Measurements from ENCODE around the gene ACBD5. TPM values are rescaled to one million over a fixed set of nuclear protein-coding genes. Genes with fewer than 3 reads are reported as not detected.
A peak's percentile ranks its signal among the peaks of the same experiment; 100 is the strongest.

ACBD5 gene
- total RNA-seq, 1 donor from 2014 or later = 18.2 TPM

DNA sequence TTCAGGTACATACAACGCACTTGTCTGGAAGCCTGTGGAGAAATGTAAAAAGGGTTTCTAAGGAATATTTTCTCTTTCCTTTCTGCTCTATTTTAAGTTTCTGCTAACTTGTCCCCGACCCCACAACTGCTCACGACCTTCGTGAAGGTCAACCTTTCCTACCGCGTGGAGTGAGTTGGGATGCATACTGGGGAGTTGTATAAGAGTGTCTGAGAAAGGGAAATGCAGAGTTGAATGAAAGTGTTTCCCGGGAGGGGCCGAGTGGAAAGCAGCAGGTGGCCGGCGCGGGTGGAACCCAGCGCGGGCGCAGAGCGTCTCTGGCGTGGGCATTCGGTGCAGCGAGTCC is 17.9 kb upstream of the ACBD5 start:
- DNase-seq (ENCODE audit: low read depth) = no peak
- TF ChIP-seq CTCF (IDR thresholded peaks at IDR 0.05; ENCODE audit: insufficient read depth, low read length, severe bottlenecking) = no peak
- no peak for FAIRE-seq
- Histone ChIP-seq H3K4me3 (ENCODE audit: low read depth, low read length) (no peak overlapping the region), H3K27me3 (ENCODE audit: control insufficient read depth, insufficient read depth, low read length) (peaks cover 7% of the 10 kb centered on the region), H3K36me3 (ENCODE audit: control insufficient read depth, insufficient read depth, low read length) (no peaks in the 10 kb centered on the region)

- FAIRE-seq (no peak), DNase-seq (ENCODE audit: low read depth) (no peak)
- H3K27me3 ChIP-seq (ENCODE audit: control insufficient read depth, insufficient read depth, low read length) = peaks cover 7% of the 10 kb centered on the region
- no peak overlapping the region for H3K4me3 ChIP-seq (ENCODE audit: low read depth, low read length)
- H3K36me3 ChIP-seq (ENCODE audit: control insufficient read depth, insufficient read depth, low read length) = no peaks in the 10 kb centered on the region
- no peak for TF ChIP-seq CTCF (IDR thresholded peaks at IDR 0.05; ENCODE audit: insufficient read depth, low read length, severe bottlenecking)
Measured at GRCh38 chr10:27256299-27257189, 15.9 kb upstream of the ACBD5 start.

DNA sequence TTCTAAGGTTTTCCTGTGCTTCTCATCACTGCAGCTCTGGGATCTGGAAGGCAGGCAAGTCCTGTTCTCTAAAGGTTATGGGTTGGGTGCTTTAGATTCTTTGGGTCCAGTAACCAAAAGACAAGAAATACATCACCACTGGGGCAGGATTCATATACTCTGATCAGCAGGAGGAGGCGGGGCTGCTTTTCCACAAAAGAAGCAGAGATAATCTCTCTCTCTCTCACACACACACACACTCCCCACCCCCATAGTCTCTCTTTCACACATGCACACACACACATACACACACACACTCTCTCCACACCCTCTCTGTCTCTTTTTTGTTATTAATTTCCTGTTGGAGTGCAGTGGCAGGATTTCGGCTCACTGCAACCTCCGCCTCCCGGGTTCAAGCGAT is 13.0 kb upstream of the ACBD5 start:
- no peak for FAIRE-seq
- H3K4me3 ChIP-seq (ENCODE audit: low read depth, low read length) = no peak overlapping the region
- no peak for DNase-seq (ENCODE audit: low read depth)

GRCh38 chr10:27252267-27253000 is 11.8 kb upstream of the ACBD5 start:
- Histone ChIP-seq H3K27me3 (ENCODE audit: control insufficient read depth, insufficient read depth, low read length) (no peaks in the 10 kb centered on the region), H3K36me3 (ENCODE audit: control insufficient read depth, insufficient read depth, low read length) (no peaks in the 10 kb centered on the region), H3K4me3 (ENCODE audit: low read depth, low read length) (peak overlapping the region; percentile 51)
- peak; percentile 13 for DNase-seq (ENCODE audit: low read depth)
- TF ChIP-seq CTCF (IDR thresholded peaks at IDR 0.05; ENCODE audit: insufficient read depth, low read length, severe bottlenecking) = peak; percentile 32
- no peak for FAIRE-seq

More for the DNA sequence above, 13.0 kb upstream of the ACBD5 start:
- Histone ChIP-seq H3K36me3 (ENCODE audit: control insufficient read depth, insufficient read depth, low read length) (no peaks in the 10 kb centered on the region), H3K27me3 (ENCODE audit: control insufficient read depth, insufficient read depth, low read length) (no peaks in the 10 kb centered on the region)
- TF ChIP-seq CTCF (IDR thresholded peaks at IDR 0.05; ENCODE audit: insufficient read depth, low read length, severe bottlenecking) = no peak

GRCh38 chr10:27251554-27251953 is 11.0 kb upstream of the ACBD5 start:
- no peak for TF ChIP-seq CTCF (IDR thresholded peaks at IDR 0.05; ENCODE audit: insufficient read depth, low read length, severe bottlenecking)
- Histone ChIP-seq H3K27me3 (ENCODE audit: control insufficient read depth, insufficient read depth, low read length) (no peaks in the 10 kb centered on the region), H3K4me3 (ENCODE audit: low read depth, low read length) (no peak overlapping the region), H3K36me3 (ENCODE audit: control insufficient read depth, insufficient read depth, low read length) (no peaks in the 10 kb centered on the region)
- DNase-seq (ENCODE audit: low read depth) = no peak
- FAIRE-seq = no peak

All from bronchial epithelial cell (primary cell).